OCI-LY3 (cell line): ENCODE results near the gene CRADD.
"Not testable (repeated sequence)": the region's sequence is repeated elsewhere in the genome, so short reads cannot be mapped to it uniquely, and the experiment has no call there.

Experiments
- H2AFZ ChIP-seq: fragments of 200-600, 300-600 bp; shearing (Covaris generic); 2 replicates; pipeline ENCODE4 v1.6.0; 2014; ENCODE audit warnings: antibody characterized with exemption, low read depth, low read length
- H3K27ac ChIP-seq: fragments of 200-600, 300-600 bp; sonication (generic); 2 replicates; pipeline ENCODE4 v1.5.1; 2014; ENCODE audit warnings: mild to moderate bottlenecking, low read length, moderate library complexity, mixed read lengths
- H3K27me3 ChIP-seq: fragments of 200-600, 300-600 bp; sonication (generic); 2 replicates; pipeline ENCODE4 v1.6.1; 2014; ENCODE audit warnings: low read depth, low read length, mixed read lengths
- H3K36me3 ChIP-seq: fragments of 200-600, 300-600 bp; sonication (generic); replicated peaks from 2 replicates; pipeline ENCODE3; 2014; ENCODE audit warnings: low read depth, low read length, mixed read lengths
- H3K4me1 ChIP-seq: fragments of 300-600, 200-600 bp; sonication (generic); 2 replicates; pipeline ENCODE4 v1.6.1; 2014; ENCODE audit warnings: low read length, mixed read lengths
- H3K4me2 ChIP-seq: fragments of 200-600, 300-600 bp; sonication (generic); 2 replicates; pipeline ENCODE4 v1.6.1; 2014; ENCODE audit warnings: low read length, mixed read lengths
- H3K4me3 ChIP-seq: fragments of 300-600, 200-600 bp; sonication (generic); 2 replicates; pipeline ENCODE4 v1.5.1; 2014; ENCODE audit warnings: antibody characterized with exemption, mild to moderate bottlenecking, low read length, moderate library complexity
- H3K79me2 ChIP-seq: fragments of 300-600, 200-600 bp; shearing (Covaris generic); 2 replicates; pipeline ENCODE4 v1.6.1; 2014; ENCODE audit warnings: mild to moderate bottlenecking, low read length, mixed read lengths
- H3K9ac ChIP-seq: fragments of 300-600, 200-600 bp; shearing (Covaris generic); 2 replicates; pipeline ENCODE4 v1.6.0; 2014; ENCODE audit warnings: mild to moderate bottlenecking, low read length, moderate library complexity
- H3K9me3 ChIP-seq: fragments of 200-600, 300-600 bp; shearing (Covaris generic); 2 replicates; pipeline ENCODE4 v1.6.1; 2014; ENCODE audit warnings: low read length, mixed read lengths; ENCODE audit not compliant: insufficient read depth
- H4K20me1 ChIP-seq: fragments of 200-600, 300-600 bp; sonication (generic); 2 replicates; pipeline ENCODE4 v1.6.1; 2016; ENCODE audit warnings: low read length, mixed read lengths; ENCODE audit not compliant: insufficient read depth
- CTCF ChIP-seq: fragments of 200-600, 300-600 bp; sonication (generic); IDR thresholded peaks from 2 replicates; pipeline ENCODE4 v1.5.1; 2014; ENCODE audit warnings: antibody characterized with exemption, low read length, low read depth
- EZH2phosphoT487 ChIP-seq: fragments of 200-600 bp; shearing (Covaris generic); IDR thresholded peaks from 2 replicates; pipeline ENCODE4 v1.6.1; 2018; ENCODE audit warnings: antibody characterized with exemption, mixed run types, low read depth

CRADD gene

GRCh38 chr12:93636708-93637107 lies 40.5 kb upstream of the CRADD start:
- H3K4me1 ChIP-seq: no peaks in the 10 kb centered on the region
- no peak overlapping the region for H2AFZ ChIP-seq
- no peak overlapping the region for H3K4me2 ChIP-seq
- H4K20me1 ChIP-seq: no peaks in the 10 kb centered on the region
- peaks cover 3% of the 10 kb centered on the region for H3K36me3 ChIP-seq
- peaks cover 15% of the 10 kb centered on the region; the same call in 1 of the 2 replicates for H3K9me3 ChIP-seq
- no peaks in the 10 kb centered on the region for H3K79me2 ChIP-seq
- no peak overlapping the region for H3K4me3 ChIP-seq
- TF ChIP-seq CTCF (no peak), EZH2phosphoT487 (no peak)
- no peaks in the 10 kb centered on the region for H3K27me3 ChIP-seq
- H3K27ac ChIP-seq: no peak overlapping the region
- H3K9ac ChIP-seq: no peak overlapping the region

- no peaks in the 10 kb centered on the region for H3K79me2 ChIP-seq
- no peak overlapping the region for H2AFZ ChIP-seq
- H3K9me3 ChIP-seq: peaks cover 14% of the 10 kb centered on the region; the same call in 1 of the 2 replicates
- no peak overlapping the region for H3K27ac ChIP-seq
- no peaks in the 10 kb centered on the region for H3K27me3 ChIP-seq
- H3K4me2 ChIP-seq: no peak overlapping the region
- H3K9ac ChIP-seq: no peak overlapping the region
- H3K4me3 ChIP-seq: no peak overlapping the region
- no peaks in the 10 kb centered on the region for H3K36me3 ChIP-seq
- H4K20me1 ChIP-seq: no peaks in the 10 kb centered on the region
- TF ChIP-seq CTCF (no peak), EZH2phosphoT487 (no peak)
- H3K4me1 ChIP-seq: no peaks in the 10 kb centered on the region
Observed at GRCh38 chr12:93638095-93638494, 39.1 kb upstream of the CRADD start.

- TF ChIP-seq EZH2phosphoT487 (no peak), CTCF (no peak)
Observed at GRCh38 chr12:93638954-93639353, 38.2 kb upstream of the CRADD start.

GRCh38 chr12:93639406-93639805 lies 37.8 kb upstream of the CRADD start:
- Histone ChIP-seq H4K20me1 (no peaks in the 10 kb centered on the region), H3K4me3 (no peak overlapping the region), H3K79me2 (no peaks in the 10 kb centered on the region), H3K27ac (no peak overlapping the region), H3K9ac (no peak overlapping the region), H3K9me3 (peaks cover 15% of the 10 kb centered on the region; the same call in 1 of the 2 replicates), H2AFZ (no peak overlapping the region), H3K4me1 (peaks cover 6% of the 10 kb centered on the region; the same call in 1 of the 2 replicates), H3K36me3 (peaks cover 3% of the 10 kb centered on the region), H3K4me2 (no peak overlapping the region), H3K27me3 (no peaks in the 10 kb centered on the region)
- TF ChIP-seq EZH2phosphoT487: no peak

More at GRCh38 chr12:93638954-93639353, 38.2 kb upstream of the CRADD start:
- H4K20me1 ChIP-seq: no peaks in the 10 kb centered on the region
- H3K4me2 ChIP-seq: no peak overlapping the region
- H3K27ac ChIP-seq: no peak overlapping the region
- H3K4me1 ChIP-seq: peaks cover 2% of the 10 kb centered on the region; the same call in 1 of the 2 replicates
- no peak overlapping the region for H3K9ac ChIP-seq
- peaks cover 2% of the 10 kb centered on the region for H3K36me3 ChIP-seq
- no peaks in the 10 kb centered on the region for H3K27me3 ChIP-seq
- H3K79me2 ChIP-seq: no peaks in the 10 kb centered on the region
- H3K9me3 ChIP-seq: peaks cover 15% of the 10 kb centered on the region; the same call in 1 of the 2 replicates
- no peak overlapping the region for H3K4me3 ChIP-seq
- no peak overlapping the region for H2AFZ ChIP-seq

- not testable (repeated sequence) for H3K79me2 ChIP-seq, H3K9ac ChIP-seq, H3K4me2 ChIP-seq, H4K20me1 ChIP-seq, H3K36me3 ChIP-seq, H3K4me1 ChIP-seq, H3K27ac ChIP-seq, H2AFZ ChIP-seq, H3K4me3 ChIP-seq, H3K27me3 ChIP-seq
- H3K9me3 ChIP-seq: peaks cover 12% of the 10 kb centered on the region; the same call in 1 of the 2 replicates
Observed at GRCh38 chr12:93641380-93641779, 35.8 kb upstream of the CRADD start.
